Right lobe of liver (tissue), 6 donors: ENCODE measurements around the gene ECI1. TPM values are rescaled to one million over a fixed set of nuclear protein-coding genes. Genes with fewer than 3 reads are reported as not detected.

Experiments used
- ATAC-seq, 4 donors: fragments of 200-7000 bp; cut with Tn5 transposase; one replicate each; pipeline ENCODE4 v1.9.1; 2020; ENCODE audit warnings: mild to moderate bottlenecking in 4 of 4, moderate library complexity in 4 of 4
- DNase-seq, 3 donors: peaks; one replicate each; pipeline ENCODE4 v3.0.0-alpha.2; 2020
- H3K27ac ChIP-seq, 3 donors: fragments of 200-600 bp; one replicate each; pipeline ENCODE4 v1.8.0; 2022
- H3K27me3 ChIP-seq, 2 donors: fragments of 200-600 bp; one replicate each; pipeline ENCODE4 v1.8.0; 2022
- H3K36me3 ChIP-seq, 4 donors: fragments of 200-600 bp; sonication (generic) in 1 of 4; one replicate each; pipeline versions ENCODE4 v1.5.1 to v1.8.0; 2017 to 2022; ENCODE audit warnings: control low read depth in 1 of 4
- H3K4me1 ChIP-seq, 4 donors: fragments of 200-600 bp; sonication (generic) in 1 of 4; one replicate each; pipeline versions ENCODE4 v1.5.1 to v1.8.0; 2017 to 2022; ENCODE audit warnings: control low read depth in 1 of 4
- H3K4me3 ChIP-seq, 3 donors: fragments of 200-600 bp; one replicate each; pipeline ENCODE4 v1.8.0; 2022
- H3K9me3 ChIP-seq, 4 donors: fragments of 200-600 bp; sonication (generic) in 1 of 4; one replicate each; pipeline versions ENCODE4 v1.5.1 to v1.8.0; 2017 to 2022; ENCODE audit warnings: control low read depth in 1 of 4
- CTCF ChIP-seq, 4 donors: fragments of 200-600 bp in 3 of 4; fragments of 450-650 bp in 1 of 4; IDR thresholded peaks; one replicate each; pipeline versions ENCODE4 v1.5.1 to v1.8.0; 2016 to 2022; ENCODE audit warnings: antibody characterized with exemption in 4 of 4, mild to moderate bottlenecking in 2 of 4
- POLR2A ChIP-seq: fragments of 450-650 bp; IDR thresholded peaks from one replicate; pipeline ENCODE4 v1.6.1; 2017; ENCODE audit warnings: antibody characterized with exemption, mild to moderate bottlenecking
- WGBS: methylation state at CpG from one replicate; pipeline ENCODE4 v1.1.6; 2018; ENCODE audit warnings: low coverage, low lambda C conversion rate; ENCODE audit not compliant: insufficient coverage; ENCODE audit errors: missing lambda C conversion rate; 5-methylcytosine and 5-hydroxymethylcytosine counted together
- intact Hi-C, 2 donors: fragments of 100-400 bp; cut with DNase I; formaldehyde crosslinking; loops; one replicate each; pipeline versions ENCODE4 v1.11.2 to v1.14.1; 2022
- total RNA-seq, 6 experiments: library from RNA; depleted of rRNA in 2 of 6; stranded (reverse); fragments of >200 nt in 2 of 6; fragmentation: NEBNext Ultra II Directional in 3 of 6; extraction: Animal tissue kit (Norgen Biotek cat#: 25700) in 3 of 6; gene quantifications; one replicate each; pipeline versions ENCODE4 v1.1.0 to v1.2.4, GENCODE V29; 2016 to 2023
- donor health status: DM: no; HTN: yes; CAD: no.
- donor health status: DM: no; HTN: no; CAD: no.
- donor health status: DM: no; HTN: no; CAD: no.
- donor health status: DM: no; HTN: yes; CAD: no.
- donor health status: DM: no; HTN: yes; CAD: no.

The ECI1 gene
- total RNA-seq, 6 experiments from 2014 or later: 68.1 to 150 (median 85.5) TPM

- peaks cover 0 to 19% (median 7%) of the 10 kb centered on the region in 4 donors for H3K36me3 ChIP-seq
- intact Hi-C loops: no loop called here
Measured at GRCh38 chr16:2208308-2208707, 43.1 kb downstream of the ECI1 start.

GRCh38 chr16:2207872-2208271 lies 43.5 kb downstream of the ECI1 start:
- intact Hi-C loops: no loop called here
- Histone ChIP-seq H3K4me3 (no peak overlapping the region), H3K27ac (no peak overlapping the region), H3K36me3 (peaks cover 0 to 19% (median 7%) of the 10 kb centered on the region in 4 donors), H3K27me3 (no peaks in the 10 kb centered on the region), H3K9me3 (no peaks in the 10 kb centered on the region), H3K4me1 (peaks cover 0 to 21% (median 9%) of the 10 kb centered on the region in 4 donors)
- DNase-seq (no peak), ATAC-seq (no peak)
- TF ChIP-seq POLR2A (no peak), CTCF (IDR thresholded peaks at IDR 0.05) (no peak)
- WGBS: 97% methylated on average over 5 of the region's 9 CpGs

More at GRCh38 chr16:2208308-2208707, 43.1 kb downstream of the ECI1 start:
- H3K27ac ChIP-seq: no peak overlapping the region
- peaks cover 0 to 25% (median 12%) of the 10 kb centered on the region in 4 donors for H3K4me1 ChIP-seq
- no peaks in the 10 kb centered on the region for H3K9me3 ChIP-seq
- no peak for ATAC-seq
- H3K27me3 ChIP-seq: no peaks in the 10 kb centered on the region
- WGBS: no CpG with 5 or more reads among the region's 23 CpGs
- peak in 1 of 3 donors; percentile 56 for DNase-seq
- no peak overlapping the region for H3K4me3 ChIP-seq
- TF ChIP-seq POLR2A: no peak
- TF ChIP-seq CTCF (IDR thresholded peaks at IDR 0.05): no peak

GRCh38 chr16:2206780-2207433 lies 44.5 kb downstream of the ECI1 start:
- H3K36me3 ChIP-seq: peaks cover 0 to 19% (median 7%) of the 10 kb centered on the region in 4 donors
- DNase-seq: no peak
- no peak for TF ChIP-seq POLR2A
- H3K4me3 ChIP-seq: no peak overlapping the region
- H3K27ac ChIP-seq: no peak overlapping the region
- no peaks in the 10 kb centered on the region for H3K27me3 ChIP-seq
- ATAC-seq: no peak
- WGBS: 85% methylated on average over 5 of the region's 23 CpGs
- peaks cover 0 to 18% (median 6%) of the 10 kb centered on the region in 4 donors for H3K4me1 ChIP-seq
- intact Hi-C loops: no loop called here
- no peaks in the 10 kb centered on the region for H3K9me3 ChIP-seq

- TF ChIP-seq POLR2A: no peak
- no peak for TF ChIP-seq CTCF (IDR thresholded peaks at IDR 0.05)
- Histone ChIP-seq H3K27me3 (no peaks in the 10 kb centered on the region), H3K27ac (no peak overlapping the region), H3K9me3 (no peaks in the 10 kb centered on the region), H3K36me3 (peaks cover 0 to 19% (median 7%) of the 10 kb centered on the region in 4 donors), H3K4me3 (peak overlapping the region in 2 of 3 donors; percentile 74 to 99), H3K4me1 (peaks cover 0 to 18% (median 6%) of the 10 kb centered on the region in 4 donors)
- no peak for ATAC-seq
- 60% methylated on average over 9 of the region's 18 CpGs for WGBS
- DNase-seq: no peak
- intact Hi-C loops: no loop called here
Measured at GRCh38 chr16:2206420-2206779, 45.0 kb downstream of the ECI1 start.

- no peaks in the 10 kb centered on the region for H3K9me3 ChIP-seq
- H3K4me3 ChIP-seq: peak overlapping the region; percentile 74 to 99 (median 98)
- peak overlapping the region; percentile 89 to 99 (median 97) for H3K27ac ChIP-seq
- intact Hi-C loops: no loop called here
- ATAC-seq (peak in 3 of 4 donors; percentile 9 to 32 (median 11)), DNase-seq (peak in 1 of 3 donors; percentile 50)
- no peaks in the 10 kb centered on the region for H3K27me3 ChIP-seq
- TF ChIP-seq POLR2A (no peak), CTCF (IDR thresholded peaks at IDR 0.05) (no peak)
- no CpG with 5 or more reads among the region's 16 CpGs for WGBS
- peaks cover 0 to 19% (median 7%) of the 10 kb centered on the region in 4 donors for H3K36me3 ChIP-seq
- H3K4me1 ChIP-seq: peaks cover 0 to 18% (median 6%) of the 10 kb centered on the region in 4 donors
Measured at GRCh38 chr16:2205967-2206313, 45.4 kb downstream of the ECI1 start.
